G401 (cell line): Measurements from ENCODE around the gene STATH. TPM values are rescaled to one million over a fixed set of nuclear protein-coding genes. Genes with fewer than 3 reads are reported as not detected.
"Not testable (repeated sequence)": the region's sequence is repeated elsewhere in the genome, so short reads cannot be mapped to it uniquely, and the experiment has no call there.

Experiments
- DNase-seq: peaks from one replicate; pipeline ENCODE4 v3.0.0-alpha.2; 2015; ENCODE audit warnings: low spot score
- in situ Hi-C: cut with HindIII; loops from 2 replicates; pipeline ENCODE4 v1.10.0; 2016; ENCODE audit warnings: low sequenced_read_pairs, mixed read lengths
- total RNA-seq: library from RNA; depleted of rRNA; stranded (reverse); fragments of >200 nt; shearing (Covaris generic); gene quantifications from 2 replicates; pipeline ENCODE4 v1.2.3, GENCODE V29; 2014; rRNA removed

Gene STATH
- total RNA-seq, 1 experiment from 2014 or later, result not detected

DNA sequence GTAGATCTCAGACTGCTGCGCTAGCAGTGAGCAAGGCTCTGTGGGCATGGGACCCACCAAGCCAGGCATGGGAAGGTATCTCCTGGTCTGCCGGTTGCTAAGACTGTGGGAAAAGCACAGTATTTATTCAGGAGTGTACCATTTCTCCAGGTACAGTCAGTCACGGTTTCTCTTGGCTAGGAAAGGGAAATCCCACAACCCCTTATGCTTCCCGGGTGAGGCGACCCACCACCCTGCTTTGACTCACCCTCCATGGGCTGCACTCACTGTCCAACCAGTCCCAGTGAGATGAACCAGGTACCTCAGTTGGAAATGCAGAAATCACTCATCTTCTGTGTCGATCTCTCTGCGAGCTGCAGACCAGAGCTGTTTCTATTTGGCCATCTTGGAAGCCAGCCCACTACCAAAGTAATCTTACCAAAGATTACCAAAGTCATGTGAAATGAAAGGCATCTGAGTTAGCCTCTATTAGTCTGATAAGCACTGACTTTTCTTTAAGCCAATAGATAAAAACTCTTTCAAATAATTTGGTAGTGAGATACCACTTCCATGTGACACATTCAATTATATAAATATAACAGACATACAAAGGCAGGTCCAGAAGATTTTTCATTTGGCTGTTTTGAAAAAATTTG, 46.0 kb downstream of the STATH start:
- DNase-seq, result no peak
- in situ Hi-C loops, result no loop called here

DNA sequence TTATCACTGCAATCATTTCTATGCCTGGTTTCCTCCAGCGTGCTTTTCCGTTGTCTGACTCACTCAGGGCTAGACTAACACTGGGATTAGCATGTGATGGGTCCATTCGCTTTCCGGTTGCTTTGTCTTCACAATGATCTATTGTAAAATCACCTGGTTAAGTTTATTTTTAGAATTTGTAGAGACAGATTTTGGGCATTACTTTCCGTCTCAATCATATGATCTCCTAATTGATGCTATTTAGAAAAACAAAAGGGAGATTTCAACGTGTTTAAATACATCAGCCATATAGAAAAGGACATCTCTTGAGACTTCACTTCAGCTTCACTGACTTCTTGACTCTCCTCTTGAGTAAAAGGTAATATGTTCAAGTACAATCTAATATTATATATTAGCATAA, 54.4 kb downstream of the STATH start, which contains the start of gene HTN1:
HTN1 (plus strand) TSS at position 301 of the 400 bp plus-strand sequence. CDS start 2,639 bp downstream, outside the sequence.
- DNase-seq, in situ Hi-C loops: not testable (repeated sequence)

Other genes with a start within 250 kb of the STATH start
- gene SULT1B1, start 235.3 kb upstream of the STATH start, total RNA-seq, result not detected in 2 replicates
- gene SULT1E1, start 135.8 kb upstream of the STATH start, total RNA-seq, result not detected in 2 replicates
- gene CSN1S1, start 64.9 kb upstream of the STATH start, total RNA-seq, result not detected in 2 replicates
- not detected in 2 replicates for gene CSN2, start 30.2 kb upstream of the STATH start, total RNA-seq
- gene HTN3, start 32.5 kb downstream of the STATH start, total RNA-seq, result not detected in 2 replicates
- not detected in 2 replicates for gene HTN1, start 54.5 kb downstream of the STATH start, total RNA-seq
- not detected in 2 replicates for gene PRR27, start 158.3 kb downstream of the STATH start, total RNA-seq
- gene ODAM, start 199.8 kb downstream of the STATH start, total RNA-seq, result not detected in 2 replicates
- not detected in 2 replicates for gene FDCSP, start 230.2 kb downstream of the STATH start, total RNA-seq
- not detected in 2 replicates for gene CSN3, start 246.6 kb downstream of the STATH start, total RNA-seq